ENCODE results near the gene CLHC1.
"Not testable (repeated sequence)": the region's sequence is repeated elsewhere in the genome, so short reads cannot be mapped to it uniquely, and the experiment has no call there.

Gene CLHC1

DNA sequence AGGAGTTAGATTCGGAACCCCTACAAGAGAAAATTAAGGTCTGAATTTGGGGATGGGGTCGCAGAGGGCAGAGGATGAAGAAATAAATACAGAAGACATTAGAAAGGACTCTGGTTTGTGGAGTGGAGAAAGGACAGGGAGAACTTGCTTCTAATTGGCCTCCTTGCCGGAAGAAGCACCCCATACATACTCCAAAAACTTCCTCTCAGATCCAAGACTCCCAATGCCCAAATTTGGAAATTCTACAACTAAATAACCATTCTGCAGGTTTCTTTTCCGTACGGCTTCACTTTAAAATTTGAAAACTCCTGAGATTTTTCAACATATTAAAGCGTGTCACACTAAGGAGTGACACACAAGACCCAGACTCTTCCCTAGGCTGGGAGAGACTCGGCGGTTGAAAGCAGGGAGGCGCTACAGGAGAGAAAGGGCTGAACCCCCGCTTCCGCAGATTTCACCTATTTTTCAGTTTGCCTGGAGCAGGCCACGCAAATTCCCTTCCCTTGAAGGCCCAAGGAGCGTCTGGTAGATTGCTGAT lies 478 bp downstream of the CLHC1 start:
- no peak for DNase-seq

- DNase-seq, result no peak
These were observed 1.5 kb downstream of the CLHC1 start for GRCh38 chr2:55230551-55230950.

- no peak for DNase-seq
These were observed 2.9 kb downstream of the CLHC1 start for GRCh38 chr2:55229221-55229620.

GRCh38 chr2:55228226-55228563 lies 3.9 kb downstream of the CLHC1 start:
- DNase-seq, result no peak

DNA sequence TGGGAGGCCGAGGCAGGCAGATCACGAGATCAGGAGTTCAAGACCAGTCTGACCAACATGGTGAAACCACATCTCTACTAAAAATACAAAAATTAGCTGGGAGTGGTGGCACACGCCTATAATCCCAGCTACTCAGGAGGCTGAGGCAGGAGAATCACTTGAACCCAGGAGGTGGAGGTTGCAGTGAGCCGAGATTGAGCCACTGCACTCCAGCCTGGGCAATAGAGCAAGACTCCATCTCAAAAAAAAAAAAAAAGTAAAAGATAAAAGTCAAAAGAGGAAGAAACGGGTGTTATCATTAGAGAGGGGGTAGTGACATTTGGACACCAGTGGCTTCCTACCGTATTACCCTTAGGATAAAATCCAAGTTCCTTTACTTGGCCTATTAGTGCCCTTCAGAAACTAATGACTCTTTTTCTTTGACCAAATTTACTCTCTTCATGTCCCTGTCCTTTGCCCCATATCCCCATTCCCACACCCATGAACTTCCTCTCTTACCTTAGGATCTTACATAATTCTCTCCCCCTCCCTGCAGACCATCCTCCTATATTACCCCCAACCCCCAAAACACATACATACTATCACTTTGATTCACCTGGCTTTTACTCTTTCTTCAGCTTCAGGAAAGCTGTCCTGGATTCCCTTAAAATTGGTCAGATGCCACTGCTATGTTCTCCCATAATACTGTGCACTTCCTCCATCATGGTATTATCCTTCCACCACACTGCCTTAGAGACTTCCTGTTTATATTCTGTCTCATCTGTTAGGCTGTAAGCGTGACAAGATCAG lies 4.5 kb downstream of the CLHC1 start:
- not testable (repeated sequence) for DNase-seq

DNA sequence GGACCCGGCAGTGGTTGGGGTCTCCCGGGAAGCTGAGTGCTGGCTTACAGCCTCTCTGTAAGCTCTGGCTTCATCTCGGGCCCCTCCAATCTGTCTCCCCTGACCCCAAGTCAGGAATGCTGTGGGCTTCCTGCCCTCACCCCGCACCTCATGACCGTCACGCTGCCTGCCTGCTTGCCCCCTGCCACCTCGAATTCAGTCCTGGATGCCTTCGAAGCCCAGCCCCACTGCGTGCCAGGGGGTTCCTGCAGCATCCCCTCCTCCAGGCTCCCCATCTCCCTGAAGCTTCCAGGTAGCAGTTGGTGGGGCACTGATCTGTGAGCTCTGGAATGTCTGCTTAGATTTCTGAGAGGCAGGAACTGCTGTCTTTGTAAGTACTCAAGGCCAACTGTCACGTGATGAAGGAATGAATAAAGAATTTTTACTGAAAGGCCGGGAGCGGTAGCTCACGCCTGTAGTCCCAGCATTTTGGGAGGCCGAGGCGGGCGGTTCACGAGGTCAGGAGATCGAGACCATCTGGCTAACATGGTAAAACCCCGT lies 6.5 kb downstream of the CLHC1 start:
- no peak for DNase-seq

- no peak for DNase-seq
These were observed 7.3 kb downstream of the CLHC1 start for GRCh38 chr2:55224761-55225261.

DNA sequence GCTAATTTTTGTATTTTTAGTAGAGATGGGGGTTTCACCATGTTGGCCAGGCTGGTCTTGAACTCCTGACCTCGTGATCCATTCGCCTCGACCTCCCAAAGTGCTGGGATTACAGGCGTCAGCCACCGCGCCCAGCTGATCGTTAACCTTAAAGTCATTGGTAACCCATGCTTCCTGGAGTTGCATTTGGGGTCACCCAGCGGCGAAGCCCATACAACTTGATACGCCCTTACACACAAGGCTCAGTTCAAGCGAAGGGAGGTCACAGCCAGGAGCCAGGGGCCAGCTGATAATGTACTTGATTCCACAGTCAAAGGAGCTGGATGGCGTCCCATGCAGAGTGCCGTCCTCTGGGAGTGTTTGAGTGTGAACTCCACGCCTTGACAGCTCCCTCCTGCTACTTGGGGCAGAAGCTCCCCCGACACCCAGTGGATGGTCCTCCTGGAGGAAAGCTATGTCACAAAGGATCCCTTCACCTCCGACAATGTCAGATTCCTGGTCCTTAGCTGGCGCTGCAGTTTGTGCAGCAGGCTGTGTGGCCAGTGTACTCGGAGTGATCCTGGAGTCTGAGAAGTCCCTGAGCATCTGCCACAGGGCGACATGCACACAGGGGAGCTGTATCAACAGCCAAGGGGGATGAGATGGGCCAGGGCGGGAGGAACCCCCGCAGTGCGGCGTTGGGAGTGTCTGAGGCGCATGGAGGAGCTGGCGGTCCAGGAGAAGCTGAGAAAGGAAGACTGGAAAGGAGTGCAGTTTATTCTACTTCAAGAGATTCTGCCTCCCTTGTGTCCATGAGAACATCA lies 7.9 kb downstream of the CLHC1 start:
- no peak for DNase-seq

- DNase-seq, result no peak
These were observed 18.3 kb downstream of the CLHC1 start for GRCh38 chr2:55213822-55214221.

- no peak for DNase-seq
These were observed 27.1 kb downstream of the CLHC1 start for GRCh38 chr2:55204950-55205349.

DNA sequence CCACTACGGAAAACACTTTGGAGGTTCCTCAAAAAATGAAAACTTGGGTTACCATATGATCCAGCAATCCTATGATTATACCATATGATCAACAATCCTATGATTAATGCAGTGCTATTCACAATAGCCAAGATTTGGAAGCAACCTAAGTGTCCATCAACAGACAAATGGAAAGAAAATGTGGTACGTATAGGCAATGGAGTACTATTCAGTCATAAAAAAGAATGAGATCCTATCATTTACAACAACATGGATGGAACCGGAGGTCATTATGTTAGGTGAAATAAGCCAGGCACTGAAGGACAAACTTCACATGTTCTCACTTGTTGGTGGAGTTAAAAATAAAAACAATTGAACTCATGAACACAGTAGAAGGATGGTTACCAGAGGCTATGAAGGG lies 27.6 kb downstream of the CLHC1 start:
- no peak for DNase-seq

DNA sequence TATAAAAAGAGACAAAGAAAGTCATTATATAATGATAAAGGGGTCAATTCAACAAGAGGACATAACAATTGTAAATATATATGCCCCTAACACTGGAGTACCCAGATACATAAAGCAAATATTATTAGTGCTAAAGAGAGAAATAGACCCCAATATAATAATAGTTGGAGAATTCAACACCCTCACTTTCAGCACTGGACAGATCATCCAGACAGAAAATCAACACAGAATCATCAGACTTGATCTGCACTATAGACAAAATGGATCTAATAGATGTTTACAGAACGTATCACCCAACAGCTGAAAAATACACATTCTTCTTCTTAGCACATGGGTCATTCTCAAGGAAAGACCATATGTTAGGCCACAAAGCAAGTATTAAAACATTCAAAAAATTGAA lies 31.7 kb downstream of the CLHC1 start:
- DNase-seq, result no peak

DNA sequence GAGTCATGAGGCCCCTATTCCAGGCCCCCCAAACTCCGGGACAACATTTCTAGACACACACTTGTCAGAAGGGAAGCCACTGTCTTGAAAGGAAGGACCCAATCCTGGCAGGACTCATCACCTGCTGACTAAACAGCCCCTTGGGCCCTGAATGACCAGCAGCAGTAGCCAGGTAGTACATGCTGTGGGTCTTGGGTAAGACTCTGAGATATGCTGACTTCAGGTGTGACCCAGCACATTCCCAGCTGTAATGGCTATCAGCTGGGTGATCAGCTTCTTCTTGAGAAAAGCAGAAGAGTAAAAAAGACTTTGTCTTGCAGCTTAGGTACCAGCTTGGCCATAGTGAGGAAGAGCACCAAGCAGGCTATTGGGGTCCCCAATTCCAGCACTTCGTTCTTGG lies 35.6 kb downstream of the CLHC1 start:
- DNase-seq, result no peak

DNA sequence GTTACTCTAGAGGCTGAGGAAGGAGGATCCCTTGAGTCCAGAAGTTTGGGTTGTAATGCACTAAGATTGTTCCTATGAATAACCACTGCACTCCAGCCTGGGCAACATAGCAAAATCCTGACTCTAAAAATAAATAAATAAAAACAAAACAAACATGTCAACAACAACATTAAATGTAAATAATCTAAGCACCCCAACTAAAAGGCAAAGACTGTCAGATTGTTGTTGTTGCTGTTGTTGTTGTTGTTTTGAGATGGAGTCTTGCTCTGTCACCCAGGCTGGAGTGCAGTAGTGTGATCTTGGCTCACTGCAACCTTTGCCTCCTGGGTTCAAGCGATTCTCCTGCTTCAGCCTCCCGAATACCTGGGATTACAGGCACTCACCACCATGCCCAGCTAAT lies 40.2 kb downstream of the CLHC1 start:
- not testable (repeated sequence) for DNase-seq

DNA sequence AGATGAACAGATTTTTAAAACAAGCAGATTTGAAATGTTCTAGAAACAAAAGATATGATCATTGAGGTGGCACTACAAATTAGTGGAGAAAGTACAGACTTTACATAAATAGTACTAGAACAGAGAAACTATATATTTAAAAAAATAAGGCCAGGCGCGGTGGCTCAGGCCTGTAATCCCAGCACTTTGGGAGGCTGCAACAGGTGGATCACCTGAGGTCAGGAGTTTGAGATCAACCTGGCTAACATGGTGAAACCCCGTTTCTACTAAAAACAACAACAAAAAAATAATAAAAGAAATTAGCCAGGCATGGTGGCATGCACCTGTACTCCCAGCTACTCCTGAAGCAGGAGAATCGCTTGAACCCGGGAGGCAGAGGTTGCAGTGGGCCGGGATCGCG lies 45.3 kb downstream of the CLHC1 start:
- not testable (repeated sequence) for DNase-seq

DNA sequence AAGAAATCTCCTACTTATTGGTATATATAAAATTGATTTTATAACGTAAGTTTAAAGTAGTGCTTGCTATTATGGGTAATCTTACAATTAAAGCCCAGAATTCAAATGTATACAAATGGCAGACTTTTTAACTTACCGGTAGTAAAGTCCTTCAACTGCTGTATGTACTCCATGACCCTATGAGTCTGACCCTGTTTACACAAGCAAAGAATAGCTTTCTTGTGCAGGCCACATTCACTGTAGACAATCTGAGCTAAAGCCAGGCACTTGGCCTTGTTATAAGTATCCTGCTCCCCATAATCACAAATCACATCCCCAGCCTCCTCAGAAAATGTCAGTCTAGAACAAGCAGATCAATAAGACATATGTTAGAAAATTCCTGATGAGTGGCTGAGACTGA lies 51.7 kb downstream of the CLHC1 start:
- DNase-seq, result no peak

DNA sequence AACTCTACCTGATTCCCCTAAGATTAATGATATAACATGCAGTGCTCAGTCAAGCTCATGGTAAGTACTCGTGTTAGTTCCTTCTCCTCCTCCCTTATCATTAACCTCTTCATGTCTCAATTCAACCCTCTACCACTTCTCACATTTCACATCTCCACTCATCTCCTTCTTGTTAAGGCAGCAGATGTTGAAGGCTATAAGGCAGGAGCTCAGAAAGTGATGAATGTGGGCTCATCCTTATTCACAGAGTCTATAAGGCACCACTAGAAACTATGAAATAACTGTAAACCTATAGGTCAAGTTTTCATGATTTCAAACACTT lies 56.0 kb downstream of the CLHC1 start:
- no peak for DNase-seq

DNA sequence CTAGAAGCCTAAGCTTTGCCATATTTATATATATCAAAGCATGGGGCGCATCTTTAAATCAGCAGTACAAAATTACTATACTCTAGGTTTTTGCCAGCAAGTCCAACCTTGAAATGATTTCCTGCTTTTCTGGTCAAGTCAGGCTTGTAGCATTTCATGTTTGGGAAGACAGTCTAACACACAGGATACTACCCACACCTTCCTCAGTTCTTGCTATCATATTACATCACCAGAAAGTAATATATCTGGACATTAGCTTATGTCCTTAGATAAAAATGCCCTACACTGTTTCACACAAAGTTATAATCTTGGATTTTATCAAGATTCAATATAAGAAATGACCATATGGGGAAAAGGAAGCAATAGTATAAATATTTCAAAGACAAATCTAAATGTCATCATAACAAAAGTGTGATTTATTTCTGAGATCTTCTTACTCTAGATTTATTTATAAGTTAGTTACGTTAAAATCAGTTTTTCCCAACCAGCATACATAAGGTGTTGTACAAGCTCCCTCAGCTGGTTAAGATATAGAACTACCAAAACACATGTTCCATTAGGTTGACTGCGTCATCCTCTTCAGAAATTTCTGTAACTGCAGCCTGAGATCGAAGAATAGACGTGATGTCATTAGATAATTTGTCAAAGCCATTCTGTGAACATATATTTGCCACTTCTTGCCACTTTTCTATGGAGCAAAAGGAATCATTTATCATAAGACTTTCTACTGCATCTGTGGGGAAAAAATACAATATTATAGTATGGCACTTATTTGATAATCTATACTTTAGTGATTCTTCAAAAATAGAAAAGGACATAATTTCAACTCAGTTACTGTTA lies 56.6 kb downstream of the CLHC1 start:
- DNase-seq, result no peak

GRCh38 chr2:55173438-55174054 lies 58.5 kb downstream of the CLHC1 start:
- no peak for DNase-seq

DNA sequence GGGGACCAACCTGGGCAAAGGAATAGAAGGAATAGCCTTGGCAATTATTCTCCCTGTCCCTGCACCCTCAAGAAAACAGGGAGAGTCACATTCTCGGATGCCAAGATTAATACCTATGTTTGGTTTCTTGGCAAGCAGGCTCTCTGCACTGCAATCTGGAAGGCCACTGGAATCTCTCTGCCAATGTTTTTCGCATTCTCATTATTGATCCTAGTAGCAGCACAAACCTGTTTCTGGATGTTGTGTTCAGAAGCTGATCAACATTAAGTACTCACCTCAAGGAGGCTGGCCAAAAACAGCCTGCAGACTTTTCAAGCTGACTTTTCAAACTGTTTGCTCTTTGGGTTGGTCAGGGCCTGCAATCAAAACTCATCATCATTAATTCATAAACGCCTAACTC lies 62.2 kb downstream of the CLHC1 start:
- DNase-seq, result no peak

- no peak for DNase-seq
These were observed 62.7 kb downstream of the CLHC1 start for GRCh38 chr2:55169359-55169758.

Measured in effector CD4-positive, alpha-beta T cell (primary cell).